GM03348 (cell line): ENCODE data around the gene CLTB.

Source experiments
- DNase-seq: peaks from one replicate; pipeline ENCODE4 v3.0.0; 2012; ENCODE audit warnings: low spot score

CLTB gene

GRCh38 chr5:176401281-176402205 lies 14.8 kb downstream of the CLTB start:
- DNase-seq = no peak

GRCh38 chr5:176400382-176401156 lies 15.8 kb downstream of the CLTB start:
- DNase-seq = no peak

GRCh38 chr5:176397736-176398420 lies 18.5 kb downstream of the CLTB start:
- DNase-seq = no peak

- no peak for DNase-seq
Observed at GRCh38 chr5:176396330-176396729, 20.0 kb downstream of the CLTB start.

- DNase-seq = no peak
Observed at GRCh38 chr5:176394881-176395675, 21.3 kb downstream of the CLTB start.

- DNase-seq = no peak
Observed at GRCh38 chr5:176394096-176394495, 22.2 kb downstream of the CLTB start.

- DNase-seq = no peak
Observed at GRCh38 chr5:176392526-176392925, 23.8 kb downstream of the CLTB start.

GRCh38 chr5:176391999-176392398 lies 24.3 kb downstream of the CLTB start:
- no peak for DNase-seq

GRCh38 chr5:176391479-176391878 lies 24.9 kb downstream of the CLTB start:
- no peak for DNase-seq

GRCh38 chr5:176389135-176390123 lies 26.9 kb downstream of the CLTB start:
- no peak for DNase-seq

- DNase-seq = peak; percentile 98
Observed at GRCh38 chr5:176388444-176389134, 27.8 kb downstream of the CLTB start, which contains the start of the genes HIGD2A and NOP16. Gene HIGD2A (plus strand): TSS chr5:176388751. CDS start chr5:176388820, 69 bp downstream. Gene NOP16 (minus strand): TSS chr5:176388598. CDS start chr5:176388539, 59 bp downstream.

GRCh38 chr5:176388003-176388443 lies 28.3 kb downstream of the CLTB start:
- DNase-seq = peak; percentile 25

- no peak for DNase-seq
Observed at GRCh38 chr5:176387384-176387925, 28.9 kb downstream of the CLTB start.

GRCh38 chr5:176386491-176386890 lies 29.8 kb downstream of the CLTB start:
- no peak for DNase-seq

- DNase-seq = no peak
Observed at GRCh38 chr5:176384991-176385390, 31.3 kb downstream of the CLTB start.

GRCh38 chr5:176384366-176384930 lies 31.9 kb downstream of the CLTB start:
- DNase-seq = no peak

- DNase-seq = no peak
Observed at GRCh38 chr5:176383961-176384360, 32.4 kb downstream of the CLTB start.

GRCh38 chr5:176383248-176383905 lies 33.0 kb downstream of the CLTB start:
- DNase-seq = no peak
